ENCODE measurements around the gene ZFC3H1.

The ZFC3H1 gene

DNA sequence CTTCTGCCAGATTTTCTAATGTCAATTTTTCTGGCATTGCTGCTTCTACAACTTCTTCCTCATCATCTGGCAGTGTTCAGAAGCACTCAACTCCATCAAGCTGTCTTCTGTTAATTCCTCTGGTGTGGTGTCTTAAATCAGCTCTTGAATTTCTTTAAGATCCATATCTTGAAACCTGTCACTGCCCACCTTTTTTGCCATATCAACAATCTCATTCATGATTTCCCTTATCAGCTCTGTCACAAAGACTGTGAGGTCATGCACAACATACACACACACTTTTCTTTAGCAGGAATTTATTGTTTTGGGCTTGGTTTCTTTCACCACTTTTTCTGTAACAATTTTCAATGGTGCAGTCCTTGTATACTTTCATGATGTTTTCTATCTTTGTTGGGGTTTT is 7.7 kb upstream of the ZFC3H1 start:
- no peak for DNase-seq

GRCh38 chr12:71666259-71666658 is 2.6 kb upstream of the ZFC3H1 start:
- DNase-seq, result no peak

DNA sequence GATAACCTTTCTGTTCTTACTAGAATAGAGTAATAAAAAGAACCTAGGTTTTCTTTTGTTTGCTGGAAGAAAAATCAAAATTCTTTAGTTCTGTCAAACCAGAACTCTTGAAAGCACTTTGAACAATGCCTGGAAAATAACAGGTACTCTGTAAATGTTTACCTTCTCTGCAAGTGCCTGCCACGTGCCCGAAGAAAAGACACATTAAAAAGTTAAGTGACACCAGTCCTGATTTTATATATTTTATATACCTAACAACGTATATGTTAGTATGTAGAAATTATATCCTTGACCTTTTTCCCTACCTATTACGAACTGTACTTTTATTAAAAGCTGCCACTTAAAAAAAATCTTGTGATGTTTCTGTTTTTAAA is 1.4 kb upstream of the ZFC3H1 start:
- no peak for DNase-seq

- no peak for DNase-seq
These were observed 902 bp upstream of the ZFC3H1 start for GRCh38 chr12:71664411-71665089.

GRCh38 chr12:71662849-71663560 is 643 bp downstream of the ZFC3H1 start:
- no peak for DNase-seq

GRCh38 chr12:71661977-71662530 is 1.6 kb downstream of the ZFC3H1 start:
- DNase-seq, result no peak

DNA sequence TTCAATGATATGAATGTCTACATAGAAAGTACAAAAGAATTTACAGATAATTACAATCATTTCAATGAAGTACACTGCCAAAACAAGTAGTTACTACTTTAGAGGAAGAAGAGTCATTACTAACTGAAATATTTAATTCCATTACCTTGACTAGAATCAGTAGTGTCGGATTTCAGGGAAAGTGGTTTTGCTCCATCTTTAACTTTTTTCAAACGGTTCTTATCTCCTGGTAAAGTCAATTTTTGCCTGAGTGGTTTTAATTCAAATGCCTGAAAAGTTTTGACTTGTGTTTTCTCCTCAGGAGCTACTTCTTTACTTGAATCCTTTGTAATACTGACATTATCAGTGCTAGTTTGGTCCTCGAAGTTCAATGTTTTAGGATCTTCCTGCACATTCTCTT is 6.9 kb downstream of the ZFC3H1 start:
- no peak for DNase-seq

DNA sequence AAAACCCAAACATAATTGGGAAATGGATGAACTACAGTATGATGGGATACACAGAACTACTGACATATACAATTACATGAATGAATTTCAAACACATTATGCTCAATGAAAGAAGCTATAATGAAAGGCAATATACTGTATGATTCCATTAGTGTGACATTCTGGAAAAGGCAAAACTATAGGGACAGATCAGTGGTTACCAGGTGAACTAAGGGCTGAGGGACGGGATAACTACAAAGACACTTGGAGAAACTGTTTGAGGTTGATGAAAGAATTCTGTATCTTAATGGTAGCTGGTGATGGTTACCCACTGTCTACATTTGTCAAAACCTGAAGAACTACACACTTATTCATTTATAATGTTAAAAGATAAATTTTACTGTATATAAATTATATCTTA is 7.7 kb downstream of the ZFC3H1 start:
- DNase-seq, result no peak

DNA sequence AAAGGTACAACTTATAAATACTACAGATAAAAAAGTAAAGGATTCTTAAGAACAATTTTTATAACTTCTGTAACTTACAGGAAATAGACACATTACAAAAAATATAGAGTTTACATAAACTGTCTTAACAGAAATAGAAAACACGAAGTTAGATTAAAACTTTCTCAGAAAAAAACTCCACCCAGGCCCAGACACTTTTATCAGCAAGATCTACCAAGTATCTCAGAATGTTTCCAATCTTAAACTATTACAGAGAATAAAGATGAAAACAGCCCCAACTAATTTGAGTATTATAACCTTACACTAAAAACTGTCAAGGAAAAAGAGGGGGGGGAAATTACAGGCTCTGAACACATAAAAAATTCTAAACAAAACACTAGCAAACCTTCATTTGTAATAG is 8.2 kb downstream of the ZFC3H1 start:
- DNase-seq, result no peak

DNA sequence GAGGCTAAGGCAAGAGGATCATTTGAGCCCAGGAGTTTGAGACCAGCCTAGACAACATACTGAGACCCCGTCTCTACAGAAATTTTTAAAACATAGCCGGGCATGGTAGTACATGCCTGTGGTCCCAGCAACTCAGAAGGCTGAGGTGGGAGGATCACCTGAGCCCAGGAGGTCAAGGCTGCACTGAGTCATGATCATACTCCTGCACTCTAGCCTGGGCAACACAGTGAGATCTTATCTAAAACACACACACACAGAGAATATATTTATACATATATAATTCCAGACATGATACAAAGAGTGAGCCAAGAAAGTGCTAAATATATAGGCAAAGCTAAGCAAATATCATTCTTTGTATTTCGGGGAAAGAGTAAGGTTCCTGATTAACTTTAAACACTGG is 9.4 kb downstream of the ZFC3H1 start:
- no peak for DNase-seq

DNA sequence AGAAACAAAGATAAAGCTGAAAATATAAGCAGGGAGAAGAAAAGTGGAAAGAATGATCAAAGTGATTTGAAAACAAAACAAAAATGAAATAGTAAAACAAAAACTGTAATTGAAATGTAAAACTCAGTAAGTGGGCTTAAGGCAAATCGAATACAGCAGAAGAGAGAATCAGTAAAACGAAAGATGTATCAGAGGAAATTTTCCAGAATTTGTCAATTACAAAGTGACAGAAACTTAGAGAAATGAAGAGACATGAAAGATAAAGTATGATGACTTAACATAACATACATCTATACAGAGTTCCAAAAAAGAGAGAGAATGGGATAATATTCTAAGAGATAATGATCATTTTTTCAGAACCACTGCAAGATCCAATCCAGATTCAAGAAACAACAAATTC is 10.5 kb downstream of the ZFC3H1 start:
- no peak for DNase-seq

- DNase-seq, result no peak
These were observed 11.0 kb downstream of the ZFC3H1 start for GRCh38 chr12:71652656-71653055.

- DNase-seq, result no peak
These were observed 14.2 kb downstream of the ZFC3H1 start for GRCh38 chr12:71649401-71649800.

GRCh38 chr12:71648537-71648936 is 15.1 kb downstream of the ZFC3H1 start:
- no peak for DNase-seq

GRCh38 chr12:71646512-71646911 is 17.1 kb downstream of the ZFC3H1 start:
- no peak for DNase-seq

- DNase-seq, result no peak
These were observed 18.4 kb downstream of the ZFC3H1 start for GRCh38 chr12:71645268-71645667.

DNA sequence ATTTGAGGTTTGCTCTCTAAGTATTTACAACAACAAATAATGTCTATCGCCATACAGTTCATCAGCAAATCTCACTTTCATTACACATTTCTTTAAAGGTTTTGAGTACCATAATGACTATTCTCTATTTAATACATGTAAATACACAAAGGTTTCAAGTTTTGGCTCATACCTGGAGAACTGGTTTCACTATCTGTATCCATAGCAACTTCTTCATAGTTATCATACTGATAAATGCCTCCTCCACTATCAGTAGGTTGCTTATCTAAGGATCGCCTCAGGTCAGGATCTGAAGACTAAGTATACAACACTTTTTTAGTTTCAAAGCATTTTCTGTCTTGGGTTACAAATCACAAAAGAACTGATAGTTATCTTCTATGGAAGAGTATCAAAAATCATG is 21.4 kb downstream of the ZFC3H1 start:
- no peak for DNase-seq

GRCh38 chr12:71641390-71641789 is 22.3 kb downstream of the ZFC3H1 start:
- no peak for DNase-seq

DNA sequence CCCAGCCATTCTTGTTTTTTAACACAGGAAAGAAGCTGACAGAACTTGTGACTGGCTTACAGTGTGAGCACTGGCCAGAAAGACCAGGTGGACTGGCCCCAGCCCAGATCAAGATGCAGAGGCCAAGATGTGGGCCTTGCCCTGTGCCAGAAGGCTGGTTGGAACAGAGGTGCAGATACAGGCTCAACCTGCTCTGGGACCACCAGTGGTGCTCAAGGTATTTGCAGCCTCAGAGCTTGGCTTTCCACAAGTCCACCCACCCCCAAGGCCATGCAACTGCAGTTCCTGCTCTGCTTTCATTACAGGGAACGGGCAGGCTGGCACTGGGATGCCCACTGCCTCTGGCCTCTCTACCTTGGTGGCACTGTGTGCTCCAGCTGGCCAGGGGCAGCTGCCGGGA is 23.3 kb downstream of the ZFC3H1 start:
- no peak for DNase-seq

DNA sequence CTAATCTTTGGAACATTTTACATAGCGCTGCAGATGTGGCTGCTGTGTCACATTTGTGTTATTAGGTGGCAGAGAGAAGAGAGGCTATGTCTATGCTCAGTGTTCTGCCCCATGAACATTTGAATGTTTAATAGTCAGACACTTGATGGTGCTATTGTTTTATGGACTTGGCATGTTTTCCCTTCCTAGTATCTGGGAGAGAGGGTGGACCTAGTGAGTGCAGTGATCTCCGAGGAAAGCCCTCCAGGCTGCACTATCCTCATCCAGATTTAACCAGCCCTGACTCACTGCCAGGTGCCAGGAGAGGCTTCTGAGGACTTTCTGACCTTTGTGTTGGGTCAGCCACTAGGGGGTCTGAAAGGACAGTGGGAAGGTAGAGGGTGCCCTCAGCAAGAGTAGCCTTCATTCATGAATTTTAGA is 24.3 kb downstream of the ZFC3H1 start:
- DNase-seq, result no peak

- DNase-seq, result no peak
These were observed 25.1 kb downstream of the ZFC3H1 start for GRCh38 chr12:71638499-71638898.

GRCh38 chr12:71636704-71637115 is 26.9 kb downstream of the ZFC3H1 start:
- peak; percentile 60 for DNase-seq

- DNase-seq, result no peak
These were observed 36.1 kb downstream of the ZFC3H1 start for GRCh38 chr12:71627438-71628002.

- no peak for DNase-seq
These were observed 36.9 kb downstream of the ZFC3H1 start for GRCh38 chr12:71626768-71627167.
